Suppressor macrophage treated with lipopolysaccharide for 1 hour (primary cell): ENCODE data around the gene TBC1D3G.
"Not testable (repeated sequence)": the region's sequence is repeated elsewhere in the genome, so short reads cannot be mapped to it uniquely, and the experiment has no call there.

Experiments used
- DNase-seq, 3 donors: peaks; one replicate each; pipeline ENCODE4 v3.0.0-alpha.2; 2020 to 2022

TBC1D3G gene

DNA sequence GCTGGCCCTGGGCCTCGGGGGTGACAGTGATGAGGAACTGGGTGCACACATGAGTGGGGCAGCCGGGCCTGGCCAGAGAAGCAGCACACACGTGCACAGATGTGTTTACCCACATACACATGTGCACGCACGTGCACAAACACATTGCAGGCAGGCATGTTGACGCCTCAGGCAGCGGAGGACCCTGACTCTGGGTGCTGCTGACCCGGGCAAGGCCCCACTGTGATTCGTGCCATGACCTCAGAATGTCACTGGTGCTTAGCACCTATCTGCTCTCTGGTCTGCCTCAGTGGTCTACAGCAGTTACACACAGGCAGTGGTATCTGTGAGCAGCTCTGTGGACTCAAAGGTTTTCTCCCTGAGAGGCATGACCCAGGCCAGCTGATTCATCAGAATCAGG, at the start of gene TBC1D3G:
Gene TBC1D3G, plus strand, starts transcription at position 301 of the 400 bp plus-strand sequence. CDS start 1,528 bp downstream, outside the sequence.
- DNase-seq: not testable (repeated sequence)

DNA sequence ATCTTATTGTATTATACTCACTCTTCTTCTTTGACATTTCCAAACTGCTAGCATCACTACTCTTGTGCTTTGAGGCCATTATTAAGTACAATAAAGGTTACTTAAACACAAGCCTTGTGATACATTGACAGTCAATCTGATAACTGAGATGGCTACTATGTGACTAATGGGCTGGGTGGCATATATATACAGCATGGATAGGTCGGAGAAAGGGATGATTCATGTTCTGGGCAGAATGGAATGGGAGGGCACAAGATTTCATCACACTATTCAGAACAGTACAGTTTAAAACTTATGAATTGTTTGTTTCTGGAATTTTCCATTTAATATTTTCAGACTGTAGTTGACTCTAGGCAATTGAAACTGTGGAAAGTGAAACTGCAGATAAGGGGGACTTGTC, 40.4 kb upstream of the TBC1D3G start:
- DNase-seq: not testable (repeated sequence)

DNA sequence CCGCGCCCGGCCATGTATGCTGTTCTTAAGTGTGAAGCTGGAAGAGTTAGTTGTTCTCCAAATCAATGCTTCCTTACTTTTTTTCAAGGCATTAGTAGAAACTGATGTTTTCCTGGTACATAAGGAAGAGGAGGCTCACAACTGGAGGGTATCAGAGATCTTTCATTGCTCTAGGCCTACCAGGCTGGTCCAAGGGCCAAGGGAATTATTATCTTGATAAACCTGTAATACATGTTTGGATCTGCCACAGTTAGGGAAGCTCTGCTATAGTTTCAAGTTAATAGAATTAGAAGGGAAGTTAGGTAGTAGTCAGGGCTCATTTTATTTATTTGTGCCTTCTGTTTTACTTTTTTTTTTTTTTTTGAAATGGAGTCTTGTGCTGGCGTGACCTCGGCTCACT, 39.5 kb upstream of the TBC1D3G start:
- DNase-seq: not testable (repeated sequence)

DNA sequence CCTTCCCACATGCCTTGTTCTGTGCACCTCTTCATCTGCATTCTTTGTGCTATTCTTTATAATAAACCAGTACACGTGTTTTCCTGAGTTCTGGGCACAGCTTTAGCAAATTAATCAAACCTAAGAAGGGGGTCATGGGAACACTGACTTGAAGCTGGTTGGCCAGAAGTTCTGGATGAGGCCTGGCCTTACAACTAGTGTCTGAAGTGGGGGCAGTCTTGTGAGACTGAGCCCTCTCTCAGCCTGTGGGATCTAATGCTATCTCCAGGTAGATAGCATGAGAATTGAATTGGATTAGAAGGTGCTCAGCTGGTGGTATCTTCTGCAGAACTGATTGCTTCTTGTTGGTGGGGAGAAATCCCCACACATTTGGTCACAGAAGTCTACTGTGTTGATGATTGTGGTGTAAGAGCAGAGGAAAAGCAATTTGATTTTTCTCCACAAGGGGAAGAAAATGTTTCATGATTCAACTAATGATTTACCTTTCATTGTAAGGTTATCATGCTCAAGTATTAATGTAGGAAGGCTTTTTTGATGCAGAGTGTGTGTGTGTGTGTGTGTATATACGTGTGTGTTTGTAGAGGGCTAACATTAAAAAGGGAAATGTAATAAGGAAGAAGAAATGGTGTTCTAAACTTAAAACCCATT, 33.6 kb upstream of the TBC1D3G start:
- not testable (repeated sequence) for DNase-seq

DNA sequence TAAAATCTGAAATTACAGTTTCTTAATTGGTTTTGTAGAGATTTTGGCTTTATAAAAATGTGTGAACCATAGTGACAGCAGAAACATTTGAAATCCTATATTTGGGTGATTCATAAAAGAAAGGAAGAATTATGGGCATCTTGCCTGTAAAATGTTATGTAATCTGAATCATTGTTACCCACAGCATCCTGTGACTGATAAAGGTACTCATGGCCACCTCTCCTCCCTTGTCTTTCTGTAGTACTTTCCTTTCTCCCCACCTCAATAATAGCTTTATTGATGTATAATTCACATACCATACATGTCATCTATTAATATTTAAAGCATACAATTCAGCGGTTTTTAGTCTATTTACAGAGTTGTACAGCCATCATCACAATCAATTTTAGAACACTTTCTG, 28.5 kb upstream of the TBC1D3G start:
- not testable (repeated sequence) for DNase-seq

DNA sequence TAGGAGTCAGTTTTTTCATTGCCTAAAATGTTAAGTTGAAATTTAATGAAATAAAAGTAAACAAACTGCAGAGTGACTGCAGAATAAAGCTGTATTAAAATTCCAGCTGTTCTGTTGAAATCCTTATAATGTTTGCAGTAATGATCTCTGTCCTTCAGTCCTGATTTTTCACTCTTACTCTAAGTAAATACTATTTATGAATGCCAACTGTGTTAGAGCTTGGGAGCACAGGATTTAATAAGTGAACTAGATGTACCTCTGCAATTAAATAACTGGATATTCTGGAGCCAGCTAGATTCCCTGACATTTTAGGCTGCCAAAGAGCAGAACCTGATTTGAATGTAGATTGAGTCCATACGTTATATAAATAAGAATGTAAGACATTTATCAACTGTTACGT, 7.9 kb upstream of the TBC1D3G start:
- DNase-seq: not testable (repeated sequence)

DNA sequence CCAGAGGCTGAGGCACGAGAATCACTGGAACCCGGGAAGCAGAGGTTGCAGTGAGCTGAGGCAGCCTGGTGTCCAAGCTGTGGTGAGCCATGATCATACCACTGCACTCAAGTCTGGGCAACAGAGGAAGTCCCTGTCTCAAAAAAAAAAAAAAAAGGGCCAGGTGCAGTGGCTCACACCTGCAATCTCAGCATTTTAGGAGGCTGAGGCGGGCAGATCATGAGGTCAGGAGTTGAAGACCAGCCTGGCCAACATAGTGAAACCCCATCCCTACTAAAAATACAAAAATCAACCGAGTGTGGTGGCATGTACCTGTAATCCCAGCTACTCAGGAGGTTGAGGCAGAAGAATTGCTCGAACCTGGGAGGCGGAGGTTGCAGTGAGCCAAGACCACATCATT, 38.8 kb downstream of the TBC1D3G start:
- not testable (repeated sequence) for DNase-seq

DNA sequence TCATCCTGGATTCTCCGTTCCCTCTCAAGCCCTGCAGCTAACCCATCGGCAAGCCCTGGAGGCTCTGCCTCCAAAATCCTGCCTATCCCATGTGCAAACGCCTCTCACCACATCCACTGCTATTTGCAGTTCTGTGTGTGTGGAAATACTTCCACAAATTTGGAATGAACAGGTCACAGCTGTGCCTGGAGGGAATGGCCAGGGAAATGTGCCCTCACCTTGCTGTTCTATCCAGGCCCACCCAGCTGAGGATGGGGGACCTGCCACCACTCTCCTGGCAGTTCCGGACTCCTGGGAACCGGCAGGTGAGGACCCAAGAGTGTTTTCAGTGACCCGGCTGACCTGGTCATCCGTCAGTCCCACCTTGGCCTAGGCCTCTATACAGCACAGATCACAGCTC, 52.3 kb downstream of the TBC1D3G start:
- not testable (repeated sequence) for DNase-seq
